Liver (tissue), 9 donors: ENCODE results near the gene LPP. TPM values are rescaled to one million over a fixed set of nuclear protein-coding genes. Genes with fewer than 3 reads are reported as not detected.

ENCODE experiments used
- DNase-seq: peaks from one replicate; pipeline ENCODE4 v3.0.0-alpha.2; 2017; ENCODE audit warnings: low spot score
- H3K27ac ChIP-seq, 2 donors: one replicate each; pipeline ENCODE4 v1.7.0; 2013; ENCODE audit warnings: inconsistent platforms in 2 of 2, low read length in 2 of 2, control low read depth in 1 of 2, low read depth in 1 of 2, mild to moderate bottlenecking in 1 of 2
- H3K27me3 ChIP-seq, 4 donors: one replicate each; pipeline versions ENCODE4 v1.6.1 to v1.7.0; 2013; ENCODE audit warnings: low read length in 3 of 4, inconsistent platforms in 1 of 4, mild to moderate bottlenecking in 1 of 4, moderate library complexity in 1 of 4; ENCODE audit not compliant: control insufficient read depth in 4 of 4, insufficient read depth in 4 of 4
- H3K36me3 ChIP-seq, 4 donors: one replicate each; pipeline versions ENCODE4 v1.6.1 to v1.7.0; 2013; ENCODE audit warnings: low read length in 3 of 4, mild to moderate bottlenecking in 3 of 4, low read depth in 1 of 4, moderate library complexity in 1 of 4; ENCODE audit not compliant: control insufficient read depth in 4 of 4, insufficient read depth in 3 of 4
- H3K4me1 ChIP-seq, 4 donors: one replicate each; pipeline versions ENCODE4 v1.6.1 to v1.7.0; 2013; ENCODE audit warnings: low read length in 3 of 4, mild to moderate bottlenecking in 3 of 4, moderate library complexity in 1 of 4; ENCODE audit not compliant: control insufficient read depth in 4 of 4, insufficient read depth in 4 of 4
- H3K4me3 ChIP-seq, 3 donors: one replicate each; pipeline versions ENCODE4 v1.6.1 to v1.7.0; 2013; ENCODE audit warnings: low read length in 3 of 3, control low read depth in 1 of 3, low read depth in 1 of 3, mild to moderate bottlenecking in 1 of 3
- H3K9ac ChIP-seq, 2 donors: one replicate each; pipeline ENCODE4 v1.7.0; 2013; ENCODE audit warnings: low read length in 2 of 2, mild to moderate bottlenecking in 2 of 2, moderate library complexity in 2 of 2, control low read depth in 1 of 2, low read depth in 1 of 2
- H3K9me3 ChIP-seq, 4 donors: one replicate each; pipeline versions ENCODE4 v1.6.1 to v1.7.0; 2013; ENCODE audit warnings: low read length in 3 of 4; ENCODE audit not compliant: control insufficient read depth in 4 of 4
- ATF3 ChIP-seq: IDR thresholded peaks from 2 replicates; pipeline ENCODE4 v1.6.1; 2016; ENCODE audit warnings: antibody characterized with exemption
- CTCF ChIP-seq: fragments of 150-350 bp; IDR thresholded peaks from 2 replicates; pipeline ENCODE4 v1.5.1; 2017; ENCODE audit warnings: improper control_type of control experiment, low read depth, low read length; ENCODE audit not compliant: missing input control
- EGR1 ChIP-seq, 2 donors: IDR thresholded peaks; 2 replicates each; pipeline ENCODE4 v1.6.1; 2016 to 2018; ENCODE audit warnings: antibody characterized with exemption in 2 of 2, low read depth in 2 of 2
- FOXA1 ChIP-seq: IDR thresholded peaks from 2 replicates; pipeline ENCODE4 v1.6.1; 2016; ENCODE audit warnings: antibody characterized with exemption
- GABPA ChIP-seq, 2 donors: IDR thresholded peaks in 1 of 2; conservative IDR thresholded peaks in 1 of 2; 2 replicates each; pipeline ENCODE4 v1.6.1; 2016; ENCODE audit warnings: antibody characterized with exemption in 2 of 2, mild to moderate bottlenecking in 1 of 2, moderate library complexity in 1 of 2
- HNF4A ChIP-seq, 2 donors: conservative IDR thresholded peaks; 2 replicates each; pipeline ENCODE4 v1.6.1; 2016; ENCODE audit warnings: antibody characterized with exemption in 2 of 2, mild to moderate bottlenecking in 2 of 2
- MAX ChIP-seq: IDR thresholded peaks from 2 replicates; pipeline ENCODE4 v1.6.1; 2016; ENCODE audit warnings: antibody characterized with exemption
- RAD21 ChIP-seq, 2 donors: IDR thresholded peaks; 2 replicates each; pipeline ENCODE4 v1.6.1; 2016; ENCODE audit warnings: antibody characterized with exemption in 2 of 2, mild to moderate bottlenecking in 2 of 2
- REST ChIP-seq: IDR thresholded peaks from 2 replicates; pipeline ENCODE4 v1.6.1; 2016; ENCODE audit warnings: antibody characterized with exemption, mild to moderate bottlenecking
- SP1 ChIP-seq: IDR thresholded peaks from 2 replicates; pipeline ENCODE4 v1.6.1; 2018; ENCODE audit warnings: antibody characterized with exemption, mild to moderate bottlenecking
- TAF1 ChIP-seq: conservative IDR thresholded peaks from 2 replicates; pipeline ENCODE4 v1.6.1; 2016; ENCODE audit warnings: antibody characterized with exemption, mild to moderate bottlenecking
- WGBS: extraction: QIAGEN DNeasy Blood & Tissue Kit; methylation state at CpG from one replicate; pipeline ENCODE4 v1.1.7; 2013; 5-methylcytosine and 5-hydroxymethylcytosine counted together
- polyA plus RNA-seq, 2 donors: library from polyadenylated mRNA; stranded (reverse) in 1 of 2; unstranded in 1 of 2; fragments of 200-250 nt in 1 of 2; fragments of >200 nt in 1 of 2; fragmentation: Nextera tagmentation in 1 of 2; extraction: Ambion mirVana in 1 of 2; gene quantifications; one replicate each; pipeline versions ENCODE4 v1.2.1 to v1.2.3, GENCODE V29; 2013 to 2015
- total RNA-seq, 2 donors: library from RNA; depleted of rRNA; stranded (reverse); fragments of >200 nt; gene quantifications; one replicate each; pipeline ENCODE4 v1.2.3, GENCODE V29; 2014
- donor health status: healthy.
- donor health status: healthy.
- donor health status: healthy.
- donor health status: healthy.
- donor health status: healthy.

Gene LPP
- total and polyA plus RNA-seq, 4 donors = 3.3 to 53.7 (median 28.2) TPM

GRCh38 chr3:188326111-188326510, 172.2 kb downstream of the LPP start (continued):
- TF ChIP-seq RAD21 (IDR thresholded peaks at IDR 0.05) (no peak), MAX (no peak)

- H3K27ac ChIP-seq = no peak overlapping the region
- no peaks in the 10 kb centered on the region for H3K4me1 ChIP-seq
- 72% methylated on average over 4 of the region's 4 CpGs for WGBS
These were observed 173.0 kb downstream of the LPP start for GRCh38 chr3:188326968-188327367.

GRCh38 chr3:188327433-188327832, 173.5 kb downstream of the LPP start:
- Histone ChIP-seq H3K4me1 (no peaks in the 10 kb centered on the region), H3K27ac (no peak overlapping the region), H3K9ac (no peak overlapping the region), H3K27me3 (no peaks in the 10 kb centered on the region), H3K9me3 (no peaks in the 10 kb centered on the region), H3K36me3 (no peaks in the 10 kb centered on the region), H3K4me3 (no peak overlapping the region)
- 90% methylated on average over 2 of the region's 2 CpGs for WGBS
- no peak for TF ChIP-seq ATF3
- DNase-seq = no peak

More at GRCh38 chr3:188326968-188327367, 173.0 kb downstream of the LPP start:
- Histone ChIP-seq H3K36me3 (no peaks in the 10 kb centered on the region), H3K27me3 (no peaks in the 10 kb centered on the region), H3K9ac (no peak overlapping the region), H3K9me3 (no peaks in the 10 kb centered on the region), H3K4me3 (no peak overlapping the region)
- no peak for DNase-seq
- TF ChIP-seq REST (peak; percentile 47), CTCF (no peak), GABPA (IDR thresholded peaks at IDR 0.05 in 1 of 2, conservative IDR thresholded peaks at IDR 0.05 in 1 of 2) (no peak), SP1 (no peak)

- no peaks in the 10 kb centered on the region for H3K9me3 ChIP-seq
- no peak for TF ChIP-seq ATF3
- TF ChIP-seq GABPA (IDR thresholded peaks at IDR 0.05 in 1 of 2, conservative IDR thresholded peaks at IDR 0.05 in 1 of 2) = no peak
- TF ChIP-seq EGR1 (IDR thresholded peaks at IDR 0.05; ENCODE audit: low read depth in 2 of 2) = no peak
- no peak for TF ChIP-seq TAF1
- TF ChIP-seq MAX = no peak
- no peak for TF ChIP-seq HNF4A (conservative IDR thresholded peaks at IDR 0.05)
- TF ChIP-seq FOXA1 = no peak
- H3K27ac ChIP-seq = no peak overlapping the region
- whole genome bisulfite sequencing = 71% methylated on average over 2 of the region's 2 CpGs
- no peaks in the 10 kb centered on the region for H3K27me3 ChIP-seq
- no peak overlapping the region for H3K9ac ChIP-seq
- no peaks in the 10 kb centered on the region for H3K36me3 ChIP-seq
- no peak overlapping the region for H3K4me3 ChIP-seq
- DNase-seq = no peak
- H3K4me1 ChIP-seq = no peaks in the 10 kb centered on the region
These were observed 176.2 kb downstream of the LPP start for GRCh38 chr3:188330138-188330537.
